HCT116 (cell line): ENCODE data around the gene DCST2. TPM values are rescaled to one million over a fixed set of nuclear protein-coding genes. Genes with fewer than 3 reads are reported as not detected.
"Not testable (repeated sequence)": the region's sequence is repeated elsewhere in the genome, so short reads cannot be mapped to it uniquely, and the experiment has no call there.

Experiments used
- ATAC-seq: fragments of 200-7000 bp; cut with Tn5 transposase; 2 replicates; pipeline ENCODE4 v1.9.1; 2020; ENCODE audit warnings: mild to moderate bottlenecking, moderate library complexity
- BruUV-seq: library from RNA; stranded (reverse); fragments of 400-500 nt; replicated peaks from 2 replicates; lab custom pipeline; 2021; lab: Mats Ljungman, UMichigan
- CTCF ChIA-PET: fragments of 300-600 bp; sonication (Branson Sonifier 250); formaldehyde crosslinking; loops from one replicate; lab custom pipeline; 2021; ENCODE audit warnings: antibody characterized with exemption; lab: Charles Lee
- POLR2A ChIA-PET: fragments of 300-600, 350-600 bp; sonication (Branson Sonifier 250); formaldehyde crosslinking; loops from one replicate; lab custom pipeline; 2021; ENCODE audit warnings: antibody characterized with exemption; lab: Charles Lee
- RAD21 ChIA-PET, 2 experiments: fragments of 300-600 bp; sonication (Branson Sonifier 250); formaldehyde crosslinking; loops; one replicate each; lab custom pipeline; 2023; ENCODE audit warnings: low total read pairs in 2 of 2; ENCODE audit not compliant: uncharacterized antibody in 2 of 2, unreplicated experiment in 2 of 2, low non-redundant PET in 1 of 2; lab: Charles Lee
- DNase-seq: peaks from one replicate; pipeline ENCODE4 v3.0.0-alpha.2; 2010; ENCODE audit warnings: low read depth, low spot score
- H2AFZ ChIP-seq: fragments of 200-600 bp; shearing (Covaris generic), sonication (generic); 2 replicates; pipeline ENCODE4 v1.6.1; 2017; ENCODE audit warnings: low read depth, mixed run types, mixed read lengths, antibody characterized with exemption, low read length; ENCODE audit not compliant: poor library complexity, severe bottlenecking
- H3K27ac ChIP-seq: 2 replicates; pipeline ENCODE4 v1.5.1; 2012; ENCODE audit warnings: low read depth, low read length
- H3K27me3 ChIP-seq: fragments of 200-600 bp; sonication (generic); 2 replicates; pipeline ENCODE4 v1.6.1; 2016; ENCODE audit warnings: mixed run types, low read length, mixed read lengths; ENCODE audit not compliant: insufficient read depth
- H3K36me3 ChIP-seq, 2 experiments: fragments of 200-500 bp in 1 of 2; fragments of 200-600 bp in 1 of 2; sonication (Bioruptor generic) in 1 of 2; sonication (generic) in 1 of 2; 2 replicates each; pipeline versions ENCODE4 v1.5.1 to v1.6.1; 2014 to 2016; ENCODE audit warnings: low read length in 2 of 2, inconsistent platforms in 1 of 2, mixed read lengths in 1 of 2, mixed run types in 1 of 2; ENCODE audit not compliant: insufficient read depth in 2 of 2, control insufficient read depth in 1 of 2
- H3K4me1 ChIP-seq, 2 experiments: fragments of 200-600 bp in 1 of 2; sonication (generic) in 1 of 2; 2 replicates each; pipeline versions ENCODE4 v1.5.1 to v1.6.1; 2012 to 2017; ENCODE audit warnings: low read length in 2 of 2, inconsistent platforms in 1 of 2, mild to moderate bottlenecking in 1 of 2, mixed read lengths in 1 of 2, mixed run types in 1 of 2, moderate library complexity in 1 of 2; ENCODE audit not compliant: insufficient read depth in 2 of 2, control insufficient read depth in 1 of 2
- H3K4me2 ChIP-seq: fragments of 200-600 bp; sonication (generic); 2 replicates; pipeline ENCODE4 v1.6.1; 2017; ENCODE audit warnings: mixed run types, low read length, mixed read lengths
- H3K4me3 ChIP-seq, 2 experiments: fragments of 200-600 bp in 1 of 2; sonication (generic) in 1 of 2; replicated peaks in 1 of 2; 2 replicates each; pipeline ENCODE4 v1.5.1; 2011 to 2016; ENCODE audit warnings: low read length in 2 of 2, control low read depth in 1 of 2, low read depth in 1 of 2, mild to moderate bottlenecking in 1 of 2, mixed read lengths in 1 of 2, mixed run types in 1 of 2
- H3K79me2 ChIP-seq: fragments of 200-600 bp; sonication (generic); 2 replicates; pipeline ENCODE4 v1.6.1; 2017; ENCODE audit warnings: mild to moderate bottlenecking, mixed run types, low read length, moderate library complexity, mixed read lengths; ENCODE audit not compliant: insufficient read depth
- H3K9ac ChIP-seq: fragments of 200-600 bp; sonication (generic); 2 replicates; pipeline ENCODE4 v1.6.1; 2016; ENCODE audit warnings: low read length, mixed read lengths
- H3K9me2 ChIP-seq: fragments of 200-600 bp; sonication (generic), shearing (Covaris generic); 2 replicates; pipeline ENCODE4 v1.6.1; 2017; ENCODE audit warnings: mixed run types, mild to moderate bottlenecking, moderate library complexity; ENCODE audit not compliant: insufficient read depth
- H3K9me3 ChIP-seq, 2 experiments: fragments of 200-500 bp in 1 of 2; fragments of 200-600 bp in 1 of 2; sonication (Bioruptor generic) in 1 of 2; sonication (generic) in 1 of 2; 2 replicates each; pipeline ENCODE4 v1.6.1; 2014 to 2017; ENCODE audit warnings: low read length in 2 of 2, mixed read lengths in 2 of 2, inconsistent platforms in 1 of 2, low read depth in 1 of 2, mild to moderate bottlenecking in 1 of 2, mixed run types in 1 of 2, moderate library complexity in 1 of 2; ENCODE audit not compliant: control insufficient read depth in 1 of 2, insufficient read depth in 1 of 2
- H4K20me1 ChIP-seq: fragments of 200-600 bp; sonication (generic), shearing (Covaris generic); 2 replicates; pipeline ENCODE4 v1.6.1; 2017; ENCODE audit warnings: mixed run types, mild to moderate bottlenecking, moderate library complexity; ENCODE audit not compliant: insufficient read depth
- ATF3 ChIP-seq: IDR thresholded peaks from 2 replicates; pipeline ENCODE4 v1.6.1; 2012
- CEBPB ChIP-seq: IDR thresholded peaks from 2 replicates; pipeline ENCODE4 v1.6.1; 2012; ENCODE audit warnings: low read depth
- EZH2 ChIP-seq: fragments of 200-600 bp; sonication (generic); IDR thresholded peaks from 2 replicates; pipeline ENCODE4 v1.6.1; 2017; ENCODE audit warnings: antibody characterized with exemption, mixed run types
- EZH2phosphoT487 ChIP-seq: fragments of 200-600 bp; IDR thresholded peaks from 2 replicates; pipeline ENCODE4 v1.6.1; 2018; ENCODE audit warnings: antibody characterized with exemption, borderline replicate concordance
- FOSL1 ChIP-seq: IDR thresholded peaks from 2 replicates; pipeline ENCODE4 v1.6.1; 2012; ENCODE audit warnings: low read depth
- JUND ChIP-seq: IDR thresholded peaks from 2 replicates; pipeline ENCODE4 v1.6.1; 2012
- POLR2AphosphoS5 ChIP-seq: IDR thresholded peaks from 2 replicates; pipeline ENCODE4 v1.6.1; 2011; ENCODE audit warnings: mild to moderate bottlenecking, low read depth, low read length, moderate library complexity
- RAD21 ChIP-seq: IDR thresholded peaks from 2 replicates; pipeline ENCODE4 v1.6.1; 2012; ENCODE audit warnings: low read depth, mild to moderate bottlenecking
- intact Hi-C: fragments of 100-400 bp; cut with micrococcal nuclease; formaldehyde crosslinking; loops from 2 replicates; pipeline ENCODE4 v1.10.0; 2022
- total RNA-seq: library from RNA; stranded (reverse); gene quantifications from one replicate; pipeline ENCODE4 v1.2.1, GENCODE V29; 2021; ENCODE audit not compliant: unreplicated experiment
- TF ChIP-seq, protein P1 (sequence below), 3 experiments: fragments of 200-600 bp in 1 of 3; sonication (generic) in 1 of 3; IDR thresholded peaks in 2 of 3; conservative IDR thresholded peaks in 1 of 3; 2 replicates each; pipeline ENCODE4 v1.5.1; 2012 to 2017; ENCODE audit warnings: low read depth in 2 of 3, low read length in 2 of 3, antibody characterized with exemption in 1 of 3, borderline replicate concordance in 1 of 3, control low read depth in 1 of 3, mild to moderate bottlenecking in 1 of 3, mixed read lengths in 1 of 3, mixed run types in 1 of 3, moderate library complexity in 1 of 3; ENCODE audit not compliant: insufficient read depth in 1 of 3
- TF ChIP-seq, protein P2 (sequence below): IDR thresholded peaks from 2 replicates; pipeline ENCODE4 v1.6.1; 2012; ENCODE audit warnings: low read depth
- TF ChIP-seq, protein P3 (sequence below): IDR thresholded peaks from 2 replicates; pipeline ENCODE4 v1.6.1; 2012

The DCST2 gene
- total RNA-seq, 1 experiment from 2014 or later = 2.0 TPM

DNA sequence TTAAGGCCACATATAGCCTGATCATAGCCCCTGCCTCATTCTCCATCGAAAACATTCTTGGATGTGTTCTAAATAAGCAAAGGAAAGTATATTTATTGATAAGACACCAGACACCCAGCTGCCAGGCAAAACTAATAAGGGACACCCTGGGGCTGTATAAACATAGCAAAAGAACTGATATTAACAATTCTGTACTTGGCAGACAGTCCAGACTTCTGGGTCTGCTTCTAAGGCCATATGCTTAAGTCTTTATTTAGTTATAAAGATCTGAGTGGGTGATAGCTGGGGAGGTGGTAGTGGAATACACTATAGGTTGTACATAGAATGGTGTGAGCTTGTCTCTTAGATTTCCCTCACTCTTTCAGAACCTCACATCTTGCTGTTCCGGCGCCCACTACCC lies 55.2 kb downstream of the DCST2 start:
- Histone ChIP-seq H2AFZ (no peak overlapping the region), H3K9me2 (no peaks in the 10 kb centered on the region), H3K36me3 (peaks cover 11 to 27% of the 10 kb centered on the region in 2 experiments), H3K9me3 (no peaks in the 10 kb centered on the region), H3K4me3 (no peak overlapping the region), H3K27me3 (no peaks in the 10 kb centered on the region), H3K9ac (no peak overlapping the region), H3K27ac (no peak overlapping the region), H4K20me1 (no peaks in the 10 kb centered on the region), H3K4me2 (no peak overlapping the region), H3K4me1 (peaks cover 13 to 36% of the 10 kb centered on the region in 2 experiments; a peak in 3 of 4 replicates), H3K79me2 (peaks cover 64% of the 10 kb centered on the region)
- TF ChIP-seq EZH2phosphoT487 (no peak), JUND (no peak), RAD21 (no peak), POLR2AphosphoS5 (no peak), EZH2 (no peak), CEBPB (no peak), FOSL1 (no peak), ATF3 (no peak)
- TF ChIP-seq, protein P1, sequence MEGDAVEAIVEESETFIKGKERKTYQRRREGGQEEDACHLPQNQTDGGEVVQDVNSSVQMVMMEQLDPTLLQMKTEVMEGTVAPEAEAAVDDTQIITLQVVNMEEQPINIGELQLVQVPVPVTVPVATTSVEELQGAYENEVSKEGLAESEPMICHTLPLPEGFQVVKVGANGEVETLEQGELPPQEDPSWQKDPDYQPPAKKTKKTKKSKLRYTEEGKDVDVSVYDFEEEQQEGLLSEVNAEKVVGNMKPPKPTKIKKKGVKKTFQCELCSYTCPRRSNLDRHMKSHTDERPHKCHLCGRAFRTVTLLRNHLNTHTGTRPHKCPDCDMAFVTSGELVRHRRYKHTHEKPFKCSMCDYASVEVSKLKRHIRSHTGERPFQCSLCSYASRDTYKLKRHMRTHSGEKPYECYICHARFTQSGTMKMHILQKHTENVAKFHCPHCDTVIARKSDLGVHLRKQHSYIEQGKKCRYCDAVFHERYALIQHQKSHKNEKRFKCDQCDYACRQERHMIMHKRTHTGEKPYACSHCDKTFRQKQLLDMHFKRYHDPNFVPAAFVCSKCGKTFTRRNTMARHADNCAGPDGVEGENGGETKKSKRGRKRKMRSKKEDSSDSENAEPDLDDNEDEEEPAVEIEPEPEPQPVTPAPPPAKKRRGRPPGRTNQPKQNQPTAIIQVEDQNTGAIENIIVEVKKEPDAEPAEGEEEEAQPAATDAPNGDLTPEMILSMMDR (IDR thresholded peaks at IDR 0.05 in 2 of 3, conservative IDR thresholded peaks at IDR 0.05 in 1 of 3; ENCODE audit: borderline replicate concordance in 1 of 3, insufficient read depth in 1 of 3, low read depth in 2 of 3, low read length in 2 of 3) = no peak
- TF ChIP-seq, protein P2, sequence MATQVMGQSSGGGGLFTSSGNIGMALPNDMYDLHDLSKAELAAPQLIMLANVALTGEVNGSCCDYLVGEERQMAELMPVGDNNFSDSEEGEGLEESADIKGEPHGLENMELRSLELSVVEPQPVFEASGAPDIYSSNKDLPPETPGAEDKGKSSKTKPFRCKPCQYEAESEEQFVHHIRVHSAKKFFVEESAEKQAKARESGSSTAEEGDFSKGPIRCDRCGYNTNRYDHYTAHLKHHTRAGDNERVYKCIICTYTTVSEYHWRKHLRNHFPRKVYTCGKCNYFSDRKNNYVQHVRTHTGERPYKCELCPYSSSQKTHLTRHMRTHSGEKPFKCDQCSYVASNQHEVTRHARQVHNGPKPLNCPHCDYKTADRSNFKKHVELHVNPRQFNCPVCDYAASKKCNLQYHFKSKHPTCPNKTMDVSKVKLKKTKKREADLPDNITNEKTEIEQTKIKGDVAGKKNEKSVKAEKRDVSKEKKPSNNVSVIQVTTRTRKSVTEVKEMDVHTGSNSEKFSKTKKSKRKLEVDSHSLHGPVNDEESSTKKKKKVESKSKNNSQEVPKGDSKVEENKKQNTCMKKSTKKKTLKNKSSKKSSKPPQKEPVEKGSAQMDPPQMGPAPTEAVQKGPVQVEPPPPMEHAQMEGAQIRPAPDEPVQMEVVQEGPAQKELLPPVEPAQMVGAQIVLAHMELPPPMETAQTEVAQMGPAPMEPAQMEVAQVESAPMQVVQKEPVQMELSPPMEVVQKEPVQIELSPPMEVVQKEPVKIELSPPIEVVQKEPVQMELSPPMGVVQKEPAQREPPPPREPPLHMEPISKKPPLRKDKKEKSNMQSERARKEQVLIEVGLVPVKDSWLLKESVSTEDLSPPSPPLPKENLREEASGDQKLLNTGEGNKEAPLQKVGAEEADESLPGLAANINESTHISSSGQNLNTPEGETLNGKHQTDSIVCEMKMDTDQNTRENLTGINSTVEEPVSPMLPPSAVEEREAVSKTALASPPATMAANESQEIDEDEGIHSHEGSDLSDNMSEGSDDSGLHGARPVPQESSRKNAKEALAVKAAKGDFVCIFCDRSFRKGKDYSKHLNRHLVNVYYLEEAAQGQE = no peak
- TF ChIP-seq, protein P3, sequence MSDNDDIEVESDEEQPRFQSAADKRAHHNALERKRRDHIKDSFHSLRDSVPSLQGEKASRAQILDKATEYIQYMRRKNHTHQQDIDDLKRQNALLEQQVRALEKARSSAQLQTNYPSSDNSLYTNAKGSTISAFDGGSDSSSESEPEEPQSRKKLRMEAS = no peak
- ATAC-seq (no peak), DNase-seq (no peak)
- BruUV-seq = no TSS peak
- intact Hi-C loops = no loop called here
- RAD21 ChIA-PET = no interaction called here
- POLR2A ChIA-PET = interaction anchor here (1.1 to 1.3 kb wide), 2 partner anchors 9 to 18 kb away, joined by 3 read pairs; no protein-coding TSS in a partner anchor
- CTCF ChIA-PET = no interaction called here

- H4K20me1 ChIP-seq, H3K9ac ChIP-seq, H3K27me3 ChIP-seq, ATAC-seq, H2AFZ ChIP-seq, RAD21 ChIA-PET, BruUV-seq, H3K4me2 ChIP-seq, H3K9me3 ChIP-seq, CTCF ChIA-PET, DNase-seq, H3K9me2 ChIP-seq, H3K27ac ChIP-seq, H3K4me3 ChIP-seq, intact Hi-C loops: not testable (repeated sequence)
- peaks cover 11 to 27% of the 10 kb centered on the region in 2 experiments for H3K36me3 ChIP-seq
- POLR2A ChIA-PET = interaction anchor here (1.1 kb wide), 1 partner anchor 10 kb away, joined by 3 read pairs; no protein-coding TSS in a partner anchor
- H3K79me2 ChIP-seq = peaks cover 68% of the 10 kb centered on the region
- H3K4me1 ChIP-seq = peaks cover 16 to 40% of the 10 kb centered on the region in 2 experiments; a peak in 3 of 4 replicates
Observed at GRCh38 chr1:154977762-154978161, 55.8 kb downstream of the DCST2 start.
